ENCODE data around the gene PLAAT1.

PLAAT1 gene

GRCh38 chr3:193253986-193254660 is 13.1 kb downstream of the PLAAT1 start:
- FAIRE-seq = no peak

GRCh38 chr3:193261970-193262369 is 20.9 kb downstream of the PLAAT1 start:
- FAIRE-seq = no peak

- FAIRE-seq = no peak
Observed at GRCh38 chr3:193262707-193263106, 21.7 kb downstream of the PLAAT1 start.

GRCh38 chr3:193269343-193270028 is 28.5 kb downstream of the PLAAT1 start:
- FAIRE-seq = no peak

GRCh38 chr3:193270451-193270850 is 29.4 kb downstream of the PLAAT1 start:
- no peak for FAIRE-seq

GRCh38 chr3:193271101-193271840 is 30.2 kb downstream of the PLAAT1 start:
- no peak for FAIRE-seq

GRCh38 chr3:193292386-193292785 is 51.4 kb downstream of the PLAAT1 start:
- no peak for FAIRE-seq

GRCh38 chr3:193295985-193296384 is 55.0 kb downstream of the PLAAT1 start:
- FAIRE-seq = no peak

GRCh38 chr3:193297421-193297820 is 56.4 kb downstream of the PLAAT1 start:
- FAIRE-seq = no peak

GRCh38 chr3:193301433-193301832 is 60.4 kb downstream of the PLAAT1 start:
- no peak for FAIRE-seq

GRCh38 chr3:193305356-193305755 is 64.3 kb downstream of the PLAAT1 start:
- FAIRE-seq = no peak

- FAIRE-seq = no peak
Observed at GRCh38 chr3:193310914-193311723, 70.1 kb downstream of the PLAAT1 start.

GRCh38 chr3:193313061-193313958 is 72.3 kb downstream of the PLAAT1 start:
- FAIRE-seq = no peak

- FAIRE-seq = no peak
Observed at GRCh38 chr3:193314161-193314560, 73.1 kb downstream of the PLAAT1 start.

GRCh38 chr3:193317682-193318300 is 76.8 kb downstream of the PLAAT1 start:
- FAIRE-seq = no peak

Data from TTC549 (cell line).